ENCODE results near the gene IRF4. TPM values are rescaled to one million over a fixed set of nuclear protein-coding genes. Genes with fewer than 3 reads are reported as not detected.

The IRF4 gene
- total and polyA plus RNA-seq, 2 experiments from 2014 or later: 1.3 to 1.9 TPM

GRCh38 chr6:411402-412145 lies 20.0 kb downstream of the IRF4 start (continued):
- TF ChIP-seq, protein P1, sequence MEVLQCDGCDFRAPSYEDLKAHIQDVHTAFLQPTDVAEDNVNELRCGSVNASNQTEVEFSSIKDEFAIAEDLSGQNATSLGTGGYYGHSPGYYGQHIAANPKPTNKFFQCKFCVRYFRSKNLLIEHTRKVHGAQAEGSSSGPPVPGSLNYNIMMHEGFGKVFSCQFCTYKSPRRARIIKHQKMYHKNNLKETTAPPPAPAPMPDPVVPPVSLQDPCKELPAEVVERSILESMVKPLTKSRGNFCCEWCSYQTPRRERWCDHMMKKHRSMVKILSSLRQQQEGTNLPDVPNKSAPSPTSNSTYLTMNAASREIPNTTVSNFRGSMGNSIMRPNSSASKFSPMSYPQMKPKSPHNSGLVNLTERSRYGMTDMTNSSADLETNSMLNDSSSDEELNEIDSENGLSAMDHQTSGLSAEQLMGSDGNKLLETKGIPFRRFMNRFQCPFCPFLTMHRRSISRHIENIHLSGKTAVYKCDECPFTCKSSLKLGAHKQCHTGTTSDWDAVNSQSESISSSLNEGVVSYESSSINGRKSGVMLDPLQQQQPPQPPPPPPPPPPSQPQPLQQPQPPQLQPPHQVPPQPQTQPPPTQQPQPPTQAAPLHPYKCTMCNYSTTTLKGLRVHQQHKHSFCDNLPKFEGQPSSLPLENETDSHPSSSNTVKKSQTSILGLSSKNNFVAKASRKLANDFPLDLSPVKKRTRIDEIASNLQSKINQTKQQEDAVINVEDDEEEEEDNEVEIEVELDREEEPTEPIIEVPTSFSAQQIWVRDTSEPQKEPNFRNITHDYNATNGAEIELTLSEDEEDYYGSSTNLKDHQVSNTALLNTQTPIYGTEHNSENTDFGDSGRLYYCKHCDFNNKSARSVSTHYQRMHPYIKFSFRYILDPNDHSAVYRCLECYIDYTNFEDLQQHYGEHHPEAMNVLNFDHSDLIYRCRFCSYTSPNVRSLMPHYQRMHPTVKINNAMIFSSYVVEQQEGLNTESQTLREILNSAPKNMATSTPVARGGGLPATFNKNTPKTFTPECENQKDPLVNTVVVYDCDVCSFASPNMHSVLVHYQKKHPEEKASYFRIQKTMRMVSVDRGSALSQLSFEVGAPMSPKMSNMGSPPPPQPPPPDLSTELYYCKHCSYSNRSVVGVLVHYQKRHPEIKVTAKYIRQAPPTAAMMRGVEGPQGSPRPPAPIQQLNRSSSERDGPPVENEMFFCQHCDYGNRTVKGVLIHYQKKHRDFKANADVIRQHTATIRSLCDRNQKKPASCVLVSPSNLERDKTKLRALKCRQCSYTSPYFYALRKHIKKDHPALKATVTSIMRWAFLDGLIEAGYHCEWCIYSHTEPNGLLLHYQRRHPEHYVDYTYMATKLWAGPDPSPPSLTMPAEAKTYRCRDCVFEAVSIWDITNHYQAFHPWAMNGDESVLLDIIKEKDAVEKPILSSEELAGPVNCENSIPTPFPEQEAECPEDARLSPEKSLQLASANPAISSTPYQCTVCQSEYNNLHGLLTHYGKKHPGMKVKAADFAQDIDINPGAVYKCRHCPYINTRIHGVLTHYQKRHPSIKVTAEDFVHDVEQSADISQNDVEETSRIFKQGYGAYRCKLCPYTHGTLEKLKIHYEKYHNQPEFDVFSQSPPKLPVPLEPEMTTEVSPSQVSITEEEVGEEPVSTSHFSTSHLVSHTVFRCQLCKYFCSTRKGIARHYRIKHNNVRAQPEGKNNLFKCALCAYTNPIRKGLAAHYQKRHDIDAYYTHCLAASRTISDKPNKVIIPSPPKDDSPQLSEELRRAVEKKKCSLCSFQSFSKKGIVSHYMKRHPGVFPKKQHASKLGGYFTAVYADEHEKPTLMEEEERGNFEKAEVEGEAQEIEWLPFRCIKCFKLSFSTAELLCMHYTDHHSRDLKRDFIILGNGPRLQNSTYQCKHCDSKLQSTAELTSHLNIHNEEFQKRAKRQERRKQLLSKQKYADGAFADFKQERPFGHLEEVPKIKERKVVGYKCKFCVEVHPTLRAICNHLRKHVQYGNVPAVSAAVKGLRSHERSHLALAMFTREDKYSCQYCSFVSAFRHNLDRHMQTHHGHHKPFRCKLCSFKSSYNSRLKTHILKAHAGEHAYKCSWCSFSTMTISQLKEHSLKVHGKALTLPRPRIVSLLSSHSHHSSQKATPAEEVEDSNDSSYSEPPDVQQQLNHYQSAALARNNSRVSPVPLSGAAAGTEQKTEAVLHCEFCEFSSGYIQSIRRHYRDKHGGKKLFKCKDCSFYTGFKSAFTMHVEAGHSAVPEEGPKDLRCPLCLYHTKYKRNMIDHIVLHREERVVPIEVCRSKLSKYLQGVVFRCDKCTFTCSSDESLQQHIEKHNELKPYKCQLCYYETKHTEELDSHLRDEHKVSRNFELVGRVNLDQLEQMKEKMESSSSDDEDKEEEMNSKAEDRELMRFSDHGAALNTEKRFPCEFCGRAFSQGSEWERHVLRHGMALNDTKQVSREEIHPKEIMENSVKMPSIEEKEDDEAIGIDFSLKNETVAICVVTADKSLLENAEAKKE (CRISPR knock-in tag; IDR thresholded peaks at IDR 0.05): no peak

DNA sequence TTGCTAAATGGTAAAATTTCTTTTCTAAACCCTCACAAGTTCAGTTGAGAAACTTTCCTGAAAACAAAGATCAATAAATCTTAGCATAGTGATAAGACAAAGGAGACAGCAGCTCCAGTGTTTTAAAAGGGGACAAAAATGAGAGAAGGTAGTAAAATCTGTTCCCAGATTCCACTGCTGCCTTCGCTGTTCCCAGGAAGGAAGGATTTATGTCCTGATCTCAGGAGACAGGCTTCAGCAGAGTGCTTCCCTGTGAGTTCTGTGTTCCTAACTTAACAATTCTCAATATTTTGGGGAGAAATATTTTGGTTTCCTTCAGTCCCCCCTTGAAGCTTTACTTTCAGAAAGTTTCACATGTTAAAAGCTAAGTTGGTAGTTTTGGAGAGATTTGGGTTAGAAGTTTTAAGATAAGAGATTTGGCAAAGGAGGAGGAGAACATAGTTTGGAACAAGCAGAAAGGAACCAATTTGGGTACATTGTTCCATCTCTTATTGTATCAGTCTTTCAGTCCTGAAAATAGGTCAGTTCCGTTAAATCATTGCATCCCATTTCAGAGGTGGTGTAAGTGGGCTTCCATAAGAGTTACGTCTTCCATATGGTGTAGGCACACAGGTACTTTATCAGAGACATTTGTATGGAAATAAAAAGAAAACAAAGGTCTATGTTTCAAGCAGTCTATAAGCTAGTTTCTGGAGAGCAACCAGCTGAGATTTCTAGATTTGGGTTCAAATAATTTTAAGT lies 20.8 kb downstream of the IRF4 start:
- Histone ChIP-seq H3K27ac (ENCODE audit: low read depth) (no peak overlapping the region), H3K27me3 (ENCODE audit: insufficient read depth) (no peaks in the 10 kb centered on the region), H3K36me3 (ENCODE audit: insufficient read depth) (0 out of 2 replicates have a peak, but pooled peaks cover 5% of the 10 kb centered on the region), H4K20me1 (replicated peaks; ENCODE audit: insufficient read depth) (no peaks in the 10 kb centered on the region), H3K4me3 (no peak overlapping the region), H3K79me2 (replicated peaks; ENCODE audit: insufficient read depth) (no peaks in the 10 kb centered on the region), H2AFZ (no peak overlapping the region), H3K4me2 (no peak overlapping the region), H3K4me1 (ENCODE audit: insufficient read depth) (no peaks in the 10 kb centered on the region), H3F3A (replicated peaks; ENCODE audit: low read depth) (no peaks in the 10 kb centered on the region), H3K9me2 (ENCODE audit: insufficient read depth) (no peaks in the 10 kb centered on the region)
- no peak for ATAC-seq
- H3K4me1 Mint-ChIP-seq: peaks cover 23% of the 10 kb centered on the region
- H3K9me3 Mint-ChIP-seq: peaks cover 14% of the 10 kb centered on the region
- H3K4me3 Mint-ChIP-seq: no peak overlapping the region
- H3K27me3 Mint-ChIP-seq (ENCODE audit: insufficient read depth, low read depth, poor library complexity): peaks cover 2% of the 10 kb centered on the region
- DNase-seq (ENCODE audit: low spot score): no peak
- H3K27ac Mint-ChIP-seq: no peak overlapping the region
- H3K36me3 Mint-ChIP-seq (ENCODE audit: low read depth): peaks cover 3% of the 10 kb centered on the region; the same call in 1 of the 3 replicates
- TF ChIP-seq, protein P1 (CRISPR knock-in tag; IDR thresholded peaks at IDR 0.05): no peak
- TF ChIP-seq EZH2phosphoT487 (IDR thresholded peaks at IDR 0.05; ENCODE audit: unreplicated experiment): no peak
- no peak for TF ChIP-seq POLR2AphosphoS5 (IDR thresholded peaks at IDR 0.05; ENCODE audit: low read depth)
- TF ChIP-seq, protein P2, sequence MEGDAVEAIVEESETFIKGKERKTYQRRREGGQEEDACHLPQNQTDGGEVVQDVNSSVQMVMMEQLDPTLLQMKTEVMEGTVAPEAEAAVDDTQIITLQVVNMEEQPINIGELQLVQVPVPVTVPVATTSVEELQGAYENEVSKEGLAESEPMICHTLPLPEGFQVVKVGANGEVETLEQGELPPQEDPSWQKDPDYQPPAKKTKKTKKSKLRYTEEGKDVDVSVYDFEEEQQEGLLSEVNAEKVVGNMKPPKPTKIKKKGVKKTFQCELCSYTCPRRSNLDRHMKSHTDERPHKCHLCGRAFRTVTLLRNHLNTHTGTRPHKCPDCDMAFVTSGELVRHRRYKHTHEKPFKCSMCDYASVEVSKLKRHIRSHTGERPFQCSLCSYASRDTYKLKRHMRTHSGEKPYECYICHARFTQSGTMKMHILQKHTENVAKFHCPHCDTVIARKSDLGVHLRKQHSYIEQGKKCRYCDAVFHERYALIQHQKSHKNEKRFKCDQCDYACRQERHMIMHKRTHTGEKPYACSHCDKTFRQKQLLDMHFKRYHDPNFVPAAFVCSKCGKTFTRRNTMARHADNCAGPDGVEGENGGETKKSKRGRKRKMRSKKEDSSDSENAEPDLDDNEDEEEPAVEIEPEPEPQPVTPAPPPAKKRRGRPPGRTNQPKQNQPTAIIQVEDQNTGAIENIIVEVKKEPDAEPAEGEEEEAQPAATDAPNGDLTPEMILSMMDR (conservative IDR thresholded peaks at IDR 0.05; ENCODE audit: low read depth in 2 of 2): no peak
- TF ChIP-seq ZNF114 (CRISPR knock-in tag; IDR thresholded peaks at IDR 0.05): no peak

Data from GM23338 (cell line).